HG02970 (cell line): ENCODE results near the gene GABPA.

Source experiments
- ATAC-seq: cut with Tn5 transposase; IDR thresholded peaks from one replicate; pipeline ENCODE4 v1.9.1; 2021; ENCODE audit warnings: mild to moderate bottlenecking, moderate library complexity, moderate number of reproducible peaks; ENCODE audit not compliant: unreplicated experiment, low FRiP score

GABPA gene

GRCh38 chr21:25801217-25802014 lies 66.6 kb downstream of the GABPA start:
- peak; percentile 99 for ATAC-seq

DNA sequence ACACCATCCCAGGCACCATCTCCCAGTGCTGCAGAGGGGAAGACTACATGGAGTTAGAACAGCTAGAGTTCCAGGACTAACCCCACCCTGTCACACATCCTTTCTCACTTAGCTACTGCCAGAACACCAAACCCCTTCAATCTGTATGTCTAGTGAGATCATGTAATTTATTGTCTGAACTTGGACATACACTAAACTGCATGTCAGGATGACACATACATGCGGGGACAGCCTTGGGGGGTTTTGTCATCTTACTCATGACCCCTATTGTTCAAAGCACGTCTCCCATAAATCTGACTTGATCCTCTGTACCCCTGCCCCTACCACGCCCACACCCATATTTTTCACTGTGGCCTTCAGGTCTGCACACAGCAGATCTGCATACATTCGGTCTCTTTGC lies 71.3 kb downstream of the GABPA start:
- ATAC-seq, result no peak

- no peak for ATAC-seq
Observed at GRCh38 chr21:25807191-25807590, 72.4 kb downstream of the GABPA start.

- ATAC-seq, result no peak
Observed at GRCh38 chr21:25809013-25809412, 74.2 kb downstream of the GABPA start.

DNA sequence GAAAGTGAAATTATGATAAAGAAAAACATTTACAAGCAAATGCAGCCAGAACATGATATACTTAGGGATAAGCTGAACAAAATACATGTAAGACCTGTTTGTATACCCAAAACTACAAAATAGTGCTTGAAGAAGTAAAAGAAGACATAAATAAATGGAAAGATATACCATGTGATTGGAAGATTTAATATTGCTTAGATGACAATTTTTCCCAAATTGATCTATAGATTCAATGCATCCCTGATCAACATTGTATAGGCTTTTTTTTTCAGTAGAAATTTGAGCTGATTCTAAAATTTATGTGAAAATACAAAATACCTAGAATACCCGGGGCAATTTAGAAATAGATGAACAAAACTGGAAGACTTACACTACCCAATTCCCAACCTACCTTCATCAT lies 76.4 kb downstream of the GABPA start:
- ATAC-seq, result no peak

DNA sequence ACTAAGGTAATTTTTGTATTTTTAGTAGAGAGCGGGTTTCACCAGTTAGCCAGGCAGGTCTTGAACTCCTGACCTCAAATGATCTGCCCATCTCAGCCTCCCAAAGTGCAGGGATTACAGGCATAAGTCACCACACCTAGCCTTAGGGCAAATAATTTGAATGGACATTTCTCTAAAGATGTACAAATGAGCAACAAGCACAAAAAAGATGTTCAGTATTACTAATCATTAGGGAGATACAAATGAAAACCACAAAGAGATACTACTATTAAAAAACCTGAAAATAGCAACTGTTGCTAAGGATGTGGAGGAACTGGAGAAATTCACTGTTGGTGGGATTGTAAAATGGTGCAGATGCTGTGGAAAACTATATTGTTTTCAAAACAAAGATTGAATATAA lies 79.1 kb downstream of the GABPA start:
- ATAC-seq, result no peak

DNA sequence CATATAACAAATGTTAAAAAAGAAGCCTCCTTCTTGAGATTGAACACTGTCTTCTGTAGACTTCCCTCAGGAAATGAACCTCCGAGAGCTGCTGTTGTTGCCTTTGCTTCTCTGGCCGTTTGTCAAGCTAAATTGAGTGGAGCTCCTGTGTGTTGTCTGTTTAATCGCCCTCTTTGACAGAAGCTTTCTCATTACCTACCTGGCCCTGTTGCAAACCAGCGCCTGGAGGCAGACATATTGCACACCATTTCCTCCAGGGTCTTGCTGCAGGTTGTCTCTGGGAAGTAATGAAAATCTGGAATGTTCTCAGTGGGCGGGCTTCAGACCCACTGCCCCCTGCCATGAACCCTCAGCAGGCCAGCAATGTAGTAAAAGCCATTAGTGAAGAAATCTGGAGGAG lies 83.3 kb downstream of the GABPA start:
- no peak for ATAC-seq

DNA sequence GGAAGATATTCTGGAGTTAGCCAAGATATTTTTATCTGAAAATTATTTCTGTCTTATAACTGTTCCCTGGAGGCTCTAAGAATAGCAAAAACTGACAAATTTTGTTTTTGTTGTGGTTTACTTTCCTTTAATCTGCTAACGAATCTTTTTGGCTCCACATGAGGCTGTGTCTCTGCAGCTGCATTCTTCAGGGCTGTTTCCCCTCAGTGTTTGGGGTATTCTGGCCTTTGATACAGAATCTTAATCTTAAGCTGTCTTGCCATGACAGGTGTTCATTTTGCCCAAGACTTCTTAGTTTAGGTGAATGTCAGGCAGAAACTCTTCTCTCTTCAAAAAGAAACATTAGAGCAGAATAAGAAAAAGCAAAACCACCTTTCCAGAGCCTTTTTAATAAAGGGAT lies 83.8 kb downstream of the GABPA start:
- ATAC-seq, result no peak
